ENCODE results near the gene IKBKE. TPM values are rescaled to one million over a fixed set of nuclear protein-coding genes. Genes with fewer than 3 reads are reported as not detected.

The IKBKE gene
- total RNA-seq, 4 donors from 2014 or later, result 4.3 to 8.2 (median 5.6) TPM

GRCh38 chr1:206524739-206525364 is 54.6 kb downstream of the IKBKE start:
- ATAC-seq (ENCODE audit: low FRiP score) (no peak), DNase-seq (ENCODE audit: low spot score) (no peak)
- TF ChIP-seq CTCF (IDR thresholded peaks at IDR 0.05), result no peak

GRCh38 chr1:206526064-206526911 is 56.0 kb downstream of the IKBKE start:
- TF ChIP-seq CTCF (IDR thresholded peaks at IDR 0.05), result no peak
- DNase-seq (ENCODE audit: low spot score) (no peak), ATAC-seq (ENCODE audit: low FRiP score) (no peak)

- DNase-seq (ENCODE audit: low spot score) (no peak), ATAC-seq (ENCODE audit: low FRiP score) (no peak)
- no peak for TF ChIP-seq CTCF (IDR thresholded peaks at IDR 0.05)
Measured at GRCh38 chr1:206529425-206529824, 59.1 kb downstream of the IKBKE start.

- ATAC-seq (ENCODE audit: low FRiP score) (no peak), DNase-seq (ENCODE audit: low spot score) (no peak)
- no peak for TF ChIP-seq CTCF (IDR thresholded peaks at IDR 0.05)
Measured at GRCh38 chr1:206532368-206532767, 62.1 kb downstream of the IKBKE start.

GRCh38 chr1:206534552-206534951 is 64.3 kb downstream of the IKBKE start:
- ATAC-seq (ENCODE audit: low FRiP score) (no peak), DNase-seq (ENCODE audit: low spot score) (no peak)
- TF ChIP-seq CTCF (IDR thresholded peaks at IDR 0.05), result no peak

GRCh38 chr1:206535853-206536188 is 65.5 kb downstream of the IKBKE start:
- no peak for DNase-seq (ENCODE audit: low spot score)
- no peak for ATAC-seq (ENCODE audit: low FRiP score)
- no peak for TF ChIP-seq CTCF (IDR thresholded peaks at IDR 0.05)

- no peak for ATAC-seq (ENCODE audit: low FRiP score)
- TF ChIP-seq CTCF (IDR thresholded peaks at IDR 0.05), result no peak
- DNase-seq (ENCODE audit: low spot score), result no peak
Measured at GRCh38 chr1:206537141-206537540, 66.9 kb downstream of the IKBKE start.
